SH-SY5Y (cell line): ENCODE data around the gene TEX29.

Experiments used
- GATA2 ChIP-seq: IDR thresholded peaks from 2 replicates; pipeline ENCODE4 v1.6.1; 2011; ENCODE audit warnings: mild to moderate bottlenecking, low read depth, low read length
- GATA3 ChIP-seq: IDR thresholded peaks from 2 replicates; pipeline ENCODE4 v1.6.1; 2011; ENCODE audit warnings: low read depth, mild to moderate bottlenecking, low read length, moderate library complexity

The TEX29 gene

DNA sequence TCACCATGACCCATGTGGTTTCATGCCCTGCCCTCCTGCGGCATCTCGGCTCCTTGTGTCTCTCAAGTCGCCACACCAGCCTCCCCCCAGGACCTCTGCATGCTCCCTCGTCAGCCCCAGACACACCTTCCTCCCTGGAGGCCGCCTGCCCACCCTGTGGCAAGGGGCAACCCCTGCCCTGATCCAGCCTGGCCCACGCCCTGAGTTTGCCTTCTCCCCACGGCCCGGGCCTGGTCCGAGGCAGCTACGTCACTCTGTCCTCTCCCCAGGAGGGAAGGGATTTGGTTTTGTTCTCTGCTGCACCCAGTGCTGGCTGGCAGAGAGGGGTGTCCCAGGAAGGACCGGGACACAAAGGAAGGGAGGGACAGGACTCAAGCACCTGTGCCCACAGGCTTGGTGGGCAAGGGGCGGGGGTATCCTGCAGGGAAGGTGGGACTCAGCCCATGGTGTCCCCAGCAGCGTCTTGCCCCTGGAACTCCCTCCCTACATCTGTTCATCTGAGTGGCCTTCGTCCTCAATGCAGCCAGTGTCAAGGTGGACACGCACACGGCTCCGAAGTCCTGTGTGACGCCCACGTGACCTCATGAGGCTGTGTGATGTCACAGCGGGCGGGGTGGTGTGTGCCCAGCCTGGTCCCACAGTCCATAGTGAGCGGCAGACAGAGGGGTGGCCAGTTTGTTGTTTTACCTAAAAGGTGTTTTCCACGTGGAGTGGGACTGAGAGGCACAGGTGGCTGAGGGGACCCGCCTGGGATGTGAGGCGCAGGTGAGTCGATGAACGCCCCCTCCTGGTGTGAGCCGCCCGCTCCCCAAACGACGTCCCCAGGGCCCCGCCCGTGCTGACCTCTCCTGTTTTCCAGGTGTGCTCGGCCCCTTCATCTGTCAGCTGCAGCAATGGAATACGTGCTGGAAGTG, at the start of gene TEX29:
TEX29 (plus strand) TSS at position 645 of the 914 bp plus-strand sequence; CDS start at position 894, 249 bp downstream.
- TF ChIP-seq GATA3: no peak
- no peak for TF ChIP-seq GATA2

DNA sequence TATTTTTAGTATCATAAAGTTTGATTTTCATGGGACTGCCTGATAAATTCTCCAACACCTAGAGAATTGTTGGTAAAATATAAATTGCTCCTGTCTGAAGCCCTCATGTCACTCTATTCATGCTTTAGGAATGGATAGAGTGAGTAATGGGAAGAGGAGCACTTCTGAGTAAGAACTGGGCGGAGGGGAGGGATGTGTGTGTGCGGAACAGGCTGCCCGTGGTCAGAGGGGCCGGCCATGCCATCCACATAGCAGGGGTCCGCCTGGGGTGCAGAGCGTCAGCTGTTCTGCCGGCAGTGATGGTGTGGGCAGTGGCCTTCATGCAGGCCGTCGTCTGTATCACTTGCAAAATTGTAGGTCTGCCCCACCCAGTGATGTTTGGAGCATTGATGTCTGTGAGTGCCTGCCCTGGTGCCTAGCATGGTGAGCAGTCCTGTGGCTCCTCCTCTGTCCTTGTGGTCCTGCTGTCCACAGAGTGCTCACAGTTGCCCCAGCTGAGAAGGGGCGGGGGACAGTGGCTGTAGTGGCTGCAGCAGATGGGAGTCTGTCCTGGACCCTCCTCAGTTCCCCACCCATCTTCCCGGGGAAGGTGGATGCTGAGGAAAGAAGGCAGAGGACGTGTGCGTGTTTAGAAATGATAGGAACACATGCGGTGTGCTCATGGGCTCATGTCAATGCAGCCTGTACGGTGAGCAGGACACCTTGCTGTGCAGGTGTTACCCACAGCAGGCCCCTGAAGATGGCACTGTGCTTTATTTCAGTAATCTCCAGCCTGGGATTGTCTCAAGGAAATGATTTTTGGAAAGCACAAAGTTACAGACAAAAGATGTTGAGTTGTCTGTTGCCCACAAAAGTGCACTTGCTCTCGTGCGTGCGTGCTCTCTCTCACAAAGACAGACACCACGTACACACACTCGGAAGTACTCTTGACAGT, 49.4 kb upstream of the TEX29 start:
- TF ChIP-seq GATA3: no peak
- no peak for TF ChIP-seq GATA2

DNA sequence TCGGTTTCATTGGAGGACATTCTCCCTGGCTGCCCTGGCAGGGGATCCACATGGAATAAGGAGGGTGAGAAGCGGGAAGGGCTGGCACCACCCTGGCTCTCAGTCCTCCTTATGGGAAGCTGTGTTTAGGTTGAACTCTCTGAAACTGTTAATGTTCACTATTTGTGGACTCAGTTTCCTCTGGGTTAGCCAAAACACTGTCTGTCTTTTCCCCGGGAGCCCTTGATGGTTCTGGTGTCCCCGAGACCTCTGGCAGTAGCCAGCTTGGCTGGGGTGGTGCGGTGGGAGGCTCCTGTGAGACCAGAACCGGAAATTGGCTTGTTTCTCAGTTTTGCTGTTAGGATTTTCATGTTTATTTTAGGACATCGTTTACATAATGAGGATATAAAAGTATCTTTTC, 48.3 kb upstream of the TEX29 start:
- no peak for TF ChIP-seq GATA3
- TF ChIP-seq GATA2: no peak

DNA sequence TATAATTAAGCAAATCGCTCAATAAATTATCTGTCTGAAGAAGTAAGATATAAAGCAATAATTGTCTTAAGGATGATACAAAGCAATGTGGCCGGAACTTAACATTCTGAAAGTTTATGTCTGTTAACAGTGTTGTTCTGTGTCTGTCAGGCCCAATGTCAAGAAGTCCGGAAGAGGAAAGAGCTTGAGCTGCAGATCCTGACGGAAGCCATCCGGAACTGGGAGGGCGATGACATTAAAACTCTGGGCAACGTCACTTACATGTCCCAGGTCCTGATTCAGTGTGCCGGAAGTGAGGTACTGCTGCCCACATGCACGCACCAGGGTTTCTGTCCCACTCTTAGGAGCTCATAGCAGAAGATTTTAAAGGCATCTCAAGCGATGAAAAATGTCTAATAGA, 45.1 kb upstream of the TEX29 start:
- TF ChIP-seq GATA3: no peak
- TF ChIP-seq GATA2: no peak

DNA sequence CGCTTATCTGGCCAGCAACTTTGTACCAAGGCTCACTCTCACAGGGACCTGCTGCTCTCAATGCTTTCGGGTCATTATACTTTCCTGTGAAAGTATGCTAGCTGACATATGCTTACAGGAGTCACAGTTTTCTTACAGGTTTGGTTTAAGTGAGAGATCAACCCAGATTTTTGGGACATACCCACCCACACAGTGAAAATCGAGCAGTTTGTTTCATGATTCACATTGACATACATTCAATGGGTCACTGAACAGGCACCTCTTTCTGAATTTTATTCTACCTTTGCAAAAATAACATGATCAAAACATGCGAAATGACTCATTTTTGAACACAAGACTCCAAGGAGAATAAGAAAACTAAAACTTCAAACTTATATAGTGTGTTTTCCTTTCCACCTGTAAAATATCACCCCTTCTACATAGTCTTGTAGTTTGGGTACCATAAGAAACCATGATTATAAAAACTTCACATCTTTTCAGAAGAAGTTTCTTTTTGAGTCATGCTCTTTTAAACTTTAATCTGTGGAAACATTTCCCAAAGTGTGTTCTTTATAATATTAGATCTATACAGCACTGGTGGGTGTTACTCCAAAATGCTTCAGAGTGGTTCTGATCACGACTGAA, 44.3 kb upstream of the TEX29 start:
- no peak for TF ChIP-seq GATA3
- TF ChIP-seq GATA2: no peak

DNA sequence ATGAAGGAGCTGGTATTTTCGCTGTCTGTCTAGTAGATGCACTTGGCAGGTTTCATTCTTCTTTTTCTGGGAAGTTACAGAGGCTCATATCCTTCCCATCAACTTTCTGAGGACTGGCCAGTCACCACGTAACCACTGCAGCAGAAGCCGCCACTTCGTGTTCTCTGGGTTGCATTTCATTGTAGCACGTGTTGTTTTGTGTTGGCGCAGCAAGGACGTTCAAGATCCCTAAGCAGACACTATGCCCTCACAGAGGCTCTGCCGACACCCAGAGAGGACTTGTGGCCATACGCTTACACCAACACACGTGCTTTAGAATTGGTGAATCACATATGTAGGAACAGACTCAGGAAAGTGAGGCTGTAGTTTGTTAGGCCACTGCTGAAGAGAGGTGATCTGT, 42.2 kb upstream of the TEX29 start:
- TF ChIP-seq GATA3 (no peak), GATA2 (no peak)

DNA sequence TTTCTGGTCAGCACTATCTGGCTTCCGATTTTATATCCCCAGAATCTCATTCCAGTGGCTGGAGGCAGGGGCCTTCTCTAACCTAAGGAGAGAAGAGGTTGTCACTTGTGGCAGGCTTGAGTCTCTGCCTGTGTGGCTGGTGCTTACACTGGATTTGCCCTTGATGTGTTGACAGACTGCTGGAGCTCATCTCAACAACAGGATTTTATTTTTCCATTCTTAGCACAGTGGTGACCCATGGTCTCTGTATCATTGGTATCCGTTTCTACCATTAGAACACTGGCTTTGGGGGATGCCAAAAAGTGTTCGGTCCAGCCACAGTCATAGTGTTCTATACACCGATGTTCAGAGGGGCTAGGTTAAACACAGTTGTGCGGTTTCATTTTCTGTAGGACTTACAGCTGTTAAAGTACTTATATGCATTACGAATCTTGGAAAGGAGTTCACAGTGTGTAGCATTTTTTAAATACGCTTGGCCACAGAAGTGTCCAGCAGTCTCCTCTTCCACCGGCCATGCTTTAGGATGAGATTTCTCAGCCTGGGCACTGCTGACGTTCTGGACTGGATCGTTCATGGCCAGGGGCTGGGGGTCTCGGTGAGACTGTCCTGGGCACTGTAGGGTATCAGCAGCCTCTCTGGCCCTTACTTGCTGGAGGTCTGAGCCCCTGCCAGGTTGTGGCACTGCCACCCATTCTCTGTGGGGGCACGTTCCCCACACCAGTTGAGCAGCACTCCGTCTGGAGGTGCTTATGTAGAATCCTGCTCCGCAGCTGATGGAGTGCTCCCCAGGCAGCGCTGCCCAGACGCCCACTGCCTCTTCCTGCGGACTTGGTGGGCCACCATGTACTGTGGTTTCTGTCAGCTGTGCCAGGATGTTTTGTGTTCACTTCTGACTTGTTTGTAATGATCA, 41.4 kb upstream of the TEX29 start:
- TF ChIP-seq GATA3 (no peak), GATA2 (no peak)

DNA sequence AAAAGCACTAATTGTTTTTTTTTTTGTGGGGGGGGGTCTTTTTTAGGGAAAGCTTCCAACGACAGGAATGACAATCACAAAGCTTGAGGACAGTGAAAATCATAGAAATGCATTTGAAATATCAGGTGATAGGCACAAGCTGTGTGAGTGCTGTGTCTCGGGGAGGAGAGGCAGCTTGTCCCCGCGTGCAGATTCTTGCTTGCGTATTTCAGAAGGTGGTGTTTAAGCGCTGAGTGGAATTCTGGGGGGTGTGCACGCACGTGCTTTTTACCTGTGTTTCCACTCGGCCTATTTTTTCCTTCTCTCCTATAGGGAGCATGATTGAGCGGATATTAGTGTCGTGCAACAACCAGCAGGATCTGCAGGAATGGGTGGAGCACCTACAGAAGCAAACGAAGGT, 40.2 kb upstream of the TEX29 start:
- TF ChIP-seq GATA2: no peak
- no peak for TF ChIP-seq GATA3

DNA sequence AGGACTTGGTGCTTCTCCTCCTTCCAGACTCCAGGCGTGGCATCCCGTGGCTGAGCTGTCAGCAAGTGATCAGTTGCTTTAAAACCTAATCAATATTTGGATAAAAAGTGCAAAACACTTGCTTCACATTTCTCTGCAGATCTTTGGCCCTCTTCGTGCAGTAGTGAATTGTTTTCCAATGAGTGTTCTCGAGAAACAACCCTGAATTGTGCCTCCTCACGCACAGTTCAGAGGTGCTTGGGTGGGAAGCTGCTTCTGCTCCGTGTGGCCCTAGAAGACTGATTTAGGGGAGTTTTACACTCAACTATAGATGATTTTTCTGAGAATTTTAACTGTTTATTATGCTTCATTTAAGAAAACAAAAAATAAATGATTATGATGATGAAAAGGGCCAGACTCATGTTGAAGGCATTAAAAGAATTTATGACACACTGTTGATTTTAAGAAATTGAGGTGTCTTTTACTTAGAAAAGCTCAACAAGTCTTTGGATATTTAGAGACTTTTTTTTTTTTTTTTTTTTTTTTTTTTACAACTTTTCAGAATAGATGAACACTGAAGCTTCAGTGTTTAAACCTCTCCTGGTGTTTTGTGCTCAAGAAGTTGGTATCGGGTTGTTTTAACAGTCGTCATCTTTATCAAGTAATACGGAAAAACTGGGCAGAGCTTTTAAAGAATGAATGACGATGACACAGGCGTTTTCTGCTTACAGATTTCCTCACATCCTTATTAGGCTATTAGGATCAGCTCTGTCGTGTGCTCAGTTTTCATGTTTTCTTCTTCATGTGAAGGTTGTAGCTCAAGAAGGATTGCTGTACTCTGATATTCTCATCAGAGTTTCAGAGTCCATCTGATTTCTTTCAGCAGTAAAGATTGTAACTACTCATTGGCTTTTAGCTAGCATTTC, 39.5 kb upstream of the TEX29 start:
- TF ChIP-seq GATA2: no peak
- no peak for TF ChIP-seq GATA3

DNA sequence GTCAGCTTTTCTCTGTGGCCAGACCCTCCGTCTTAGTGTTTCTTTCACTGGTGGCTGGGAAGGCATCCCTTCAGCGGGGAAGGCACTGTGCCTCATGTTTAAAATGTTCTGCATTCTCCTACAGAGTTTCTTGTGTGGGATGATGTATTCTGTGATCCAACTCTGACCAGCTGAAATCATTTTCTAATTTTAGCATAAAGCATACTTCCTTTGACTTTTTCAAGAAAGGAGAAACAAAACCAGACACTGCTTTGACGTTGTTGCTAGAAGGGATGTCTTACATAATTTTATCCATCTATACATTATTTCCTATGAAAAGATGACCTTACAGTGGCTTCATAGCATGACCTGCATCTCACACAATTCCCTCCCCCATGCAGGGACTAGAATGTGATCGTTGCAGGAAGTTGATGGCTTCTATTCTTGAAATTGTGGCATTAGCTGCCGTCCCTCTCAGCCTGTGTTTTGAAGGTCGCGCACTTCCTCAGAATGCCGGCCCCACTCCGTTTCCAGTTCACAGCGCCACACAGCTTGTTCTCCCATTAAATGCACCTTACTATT, 38.6 kb upstream of the TEX29 start:
- TF ChIP-seq GATA2: no peak
- no peak for TF ChIP-seq GATA3

DNA sequence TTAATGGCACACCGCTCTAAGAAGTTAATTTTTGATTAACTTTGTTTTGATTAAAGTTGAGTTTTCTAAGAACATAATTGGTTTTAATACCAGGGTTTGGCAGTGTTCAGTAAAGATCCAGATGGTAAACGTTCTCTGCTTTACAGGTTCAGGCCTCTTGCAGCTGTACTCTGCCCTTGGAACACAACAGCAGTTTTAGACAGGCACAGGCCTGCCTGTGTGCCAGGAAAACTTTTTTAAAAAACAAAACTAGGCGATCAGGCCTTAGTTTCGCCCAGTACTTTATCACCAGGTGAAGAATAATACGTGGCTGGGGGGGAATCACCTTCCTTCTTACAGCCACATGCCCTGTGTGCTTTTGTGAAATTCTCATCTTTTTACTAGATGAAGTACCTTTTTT, 38.0 kb upstream of the TEX29 start:
- TF ChIP-seq GATA3: no peak
- no peak for TF ChIP-seq GATA2

DNA sequence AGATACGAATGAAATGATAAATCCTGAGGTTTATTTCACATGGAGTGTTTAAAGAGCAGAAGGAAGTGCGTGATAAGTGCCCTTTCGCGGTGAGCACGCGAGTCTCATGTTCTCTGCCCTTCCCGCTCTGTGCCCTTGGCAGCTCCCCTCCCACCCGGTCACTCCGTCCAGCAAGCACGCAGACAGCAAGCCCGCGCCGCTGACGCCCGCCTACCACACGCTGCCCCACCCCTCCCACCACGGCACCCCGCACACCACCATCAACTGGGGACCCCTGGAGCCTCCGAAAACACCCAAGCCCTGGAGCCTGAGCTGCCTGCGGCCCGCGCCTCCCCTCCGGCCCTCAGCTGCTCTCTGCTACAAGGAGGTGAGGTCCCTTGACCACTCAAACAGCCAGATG, 37.4 kb upstream of the TEX29 start:
- TF ChIP-seq GATA3 (no peak), GATA2 (no peak)
